Uterus (tissue), 4 donors: ENCODE measurements around the gene C16orf92. TPM values are rescaled to one million over a fixed set of nuclear protein-coding genes. Genes with fewer than 3 reads are reported as not detected.

Experiments used
- DNase-seq, 2 donors: peaks; one replicate each; pipeline ENCODE4 v3.0.0-alpha.2; 2019 to 2020
- H3K27ac ChIP-seq, 2 donors: fragments of 200-600 bp; sonication (generic); 1 replicate in 1 of 2; 2 replicates in 1 of 2; pipeline ENCODE4 v1.5.1; 2016 to 2018
- H3K27me3 ChIP-seq, 2 donors: fragments of 200-600 bp; sonication (generic); one replicate each; pipeline ENCODE4 v1.5.1; 2018 to 2019; ENCODE audit warnings: control low read depth in 1 of 2
- H3K36me3 ChIP-seq, 2 donors: fragments of 200-600 bp; sonication (generic); one replicate each; pipeline ENCODE4 v1.5.1; 2019; ENCODE audit warnings: control low read depth in 1 of 2
- H3K4me1 ChIP-seq, 2 donors: fragments of 200-600 bp; sonication (generic); one replicate each; pipeline ENCODE4 v1.5.1; 2018 to 2019; ENCODE audit warnings: control low read depth in 1 of 2
- H3K4me3 ChIP-seq, 2 donors: fragments of 200-600 bp; sonication (generic); 1 replicate in 1 of 2; 2 replicates in 1 of 2; pipeline ENCODE4 v1.5.1; 2018 to 2019; ENCODE audit warnings: mild to moderate bottlenecking in 1 of 2
- H3K9me3 ChIP-seq, 2 donors: fragments of 200-600 bp; sonication (generic); one replicate each; pipeline ENCODE4 v1.5.1; 2019; ENCODE audit warnings: control low read depth in 1 of 2
- CTCF ChIP-seq, 4 experiments: fragments of 200-600 bp in 2 of 4; fragments of 450-650 bp in 2 of 4; sonication (generic) in 2 of 4; IDR thresholded peaks; one replicate each; pipeline ENCODE4 v1.5.1; 2016 to 2019; ENCODE audit warnings: antibody characterized with exemption in 4 of 4, mild to moderate bottlenecking in 2 of 4, moderate library complexity in 1 of 4
- POLR2A ChIP-seq, 2 donors: fragments of 450-650 bp; IDR thresholded peaks; one replicate each; pipeline ENCODE4 v1.6.1; 2016; ENCODE audit warnings: antibody characterized with exemption in 2 of 2, mild to moderate bottlenecking in 1 of 2, moderate library complexity in 1 of 2
- intact Hi-C: fragments of 100-400 bp; cut with DNase I; formaldehyde crosslinking; loops from one replicate; pipeline ENCODE4 v1.15.1; 2023; ENCODE audit warnings: low total_unique reads
- total RNA-seq, 4 donors: library from RNA; depleted of rRNA in 3 of 4; stranded (reverse); fragments of >200 nt in 3 of 4; gene quantifications; one replicate each; pipeline versions ENCODE4 v1.1.0 to v1.2.4, GENCODE V29; 2014 to 2023
- donor health status: DM: yes; HTN: yes; CAD: no.

The C16orf92 gene
- total RNA-seq, 4 donors from 2014 or later: not detected

- Histone ChIP-seq H3K27ac (no peak overlapping the region), H3K27me3 (no peaks in the 10 kb centered on the region), H3K4me3 (no peak overlapping the region), H3K36me3 (no peaks in the 10 kb centered on the region), H3K9me3 (no peaks in the 10 kb centered on the region), H3K4me1 (no peaks in the 10 kb centered on the region)
- no peak for TF ChIP-seq CTCF (IDR thresholded peaks at IDR 0.05)
- TF ChIP-seq POLR2A (IDR thresholded peaks at IDR 0.05): no peak
- intact Hi-C loops: no loop called here
- no peak for DNase-seq
These were observed 20.2 kb upstream of the C16orf92 start for GRCh38 chr16:30002614-30003346.

- TF ChIP-seq CTCF (IDR thresholded peaks at IDR 0.05) (no peak), POLR2A (IDR thresholded peaks at IDR 0.05) (no peak)
- intact Hi-C loops: no loop called here
- Histone ChIP-seq H3K9me3 (no peaks in the 10 kb centered on the region), H3K4me1 (no peaks in the 10 kb centered on the region), H3K27ac (no peak overlapping the region), H3K4me3 (no peak overlapping the region), H3K36me3 (no peaks in the 10 kb centered on the region), H3K27me3 (no peaks in the 10 kb centered on the region)
- DNase-seq: no peak
These were observed 19.2 kb upstream of the C16orf92 start for GRCh38 chr16:30003670-30004423.

- H3K27me3 ChIP-seq: no peaks in the 10 kb centered on the region
- no peak for DNase-seq
- no peaks in the 10 kb centered on the region for H3K4me1 ChIP-seq
- no peaks in the 10 kb centered on the region for H3K9me3 ChIP-seq
- intact Hi-C loops: no loop called here
- TF ChIP-seq POLR2A (IDR thresholded peaks at IDR 0.05) (no peak), CTCF (IDR thresholded peaks at IDR 0.05) (no peak)
- no peak overlapping the region for H3K4me3 ChIP-seq
- no peaks in the 10 kb centered on the region for H3K36me3 ChIP-seq
- H3K27ac ChIP-seq: no peak overlapping the region
These were observed 18.6 kb upstream of the C16orf92 start for GRCh38 chr16:30004424-30004776.

- Histone ChIP-seq H3K9me3 (no peaks in the 10 kb centered on the region), H3K27ac (no peak overlapping the region), H3K4me3 (no peak overlapping the region), H3K36me3 (no peaks in the 10 kb centered on the region), H3K4me1 (no peaks in the 10 kb centered on the region), H3K27me3 (peaks cover under 1 to 4% of the 10 kb centered on the region in 2 donors)
- DNase-seq: no peak
- no peak for TF ChIP-seq POLR2A (IDR thresholded peaks at IDR 0.05)
- no peak for TF ChIP-seq CTCF (IDR thresholded peaks at IDR 0.05)
- intact Hi-C loops: no loop called here
These were observed 18.2 kb upstream of the C16orf92 start for GRCh38 chr16:30004811-30005242.
